ENCODE data around the gene PTDSS2. TPM values are rescaled to one million over a fixed set of nuclear protein-coding genes. Genes with fewer than 3 reads are reported as not detected.
A peak's percentile ranks its signal among the peaks of the same experiment; 100 is the strongest.

PTDSS2 gene
- total and polyA plus RNA-seq, 7 donors, result 4.8 to 76.2 (median 30.1) TPM

GRCh38 chr11:444396-445144 lies 5.5 kb upstream of the PTDSS2 start:
- DNase-seq, result no peak
- H3K27ac ChIP-seq, result no peak overlapping the region
- no peaks in the 10 kb centered on the region for H3K9me3 ChIP-seq
- H3K27me3 ChIP-seq, result peaks cover 17 to 52% (median 33%) of the 10 kb centered on the region in 3 donors
- intact Hi-C loops (cut with DNase I), result loop anchor here (5.0 kb wide), 2 partner anchors 87 to 137 kb away; partner anchors contain the start of gene IFITM2
- no peak overlapping the region for H3K4me3 ChIP-seq
- no peaks in the 10 kb centered on the region for H3K36me3 ChIP-seq
- TF ChIP-seq EP300 (IDR thresholded peaks at IDR 0.05) (no peak), POLR2AphosphoS5 (IDR thresholded peaks at IDR 0.05) (no peak), POLR2A (IDR thresholded peaks at IDR 0.05) (peak in 1 of 2 donors; percentile 30)
- WGBS, 2 donors, result 19 to 42% methylated on average over 12 of the region's 12 CpGs
- H3K4me1 ChIP-seq, result peaks cover 0 to 18% (median 15%) of the 10 kb centered on the region in 4 donors

GRCh38 chr11:445765-446588 lies 4.1 kb upstream of the PTDSS2 start:
- TF ChIP-seq EP300 (IDR thresholded peaks at IDR 0.05) (no peak), POLR2A (IDR thresholded peaks at IDR 0.05) (no peak), POLR2AphosphoS5 (IDR thresholded peaks at IDR 0.05) (no peak), CTCF (IDR thresholded peaks at IDR 0.05) (no peak)
- Histone ChIP-seq H3K4me3 (no peak overlapping the region), H3K27ac (no peak overlapping the region), H3K4me1 (peaks cover 0 to 26% (median 19%) of the 10 kb centered on the region in 4 donors), H3K36me3 (no peaks in the 10 kb centered on the region), H3K9me3 (no peaks in the 10 kb centered on the region), H3K27me3 (peaks cover 16 to 39% (median 19%) of the 10 kb centered on the region in 3 donors)
- 20 to 65% methylated on average over 20 of the region's 20 CpGs for WGBS, 2 donors
- intact Hi-C loops (cut with DNase I), result loop anchor here (5.0 kb wide), 2 partner anchors 89 to 139 kb away; partner anchors contain the start of gene IFITM2
- DNase-seq, result no peak

- no peaks in the 10 kb centered on the region for H3K9me3 ChIP-seq
- no peak for TF ChIP-seq EP300 (IDR thresholded peaks at IDR 0.05)
- TF ChIP-seq POLR2AphosphoS5 (IDR thresholded peaks at IDR 0.05), result no peak
- TF ChIP-seq POLR2A (IDR thresholded peaks at IDR 0.05), result no peak
- TF ChIP-seq CTCF (IDR thresholded peaks at IDR 0.05), result no peak
- peaks cover 7 to 30% (median 9%) of the 10 kb centered on the region in 3 donors for H3K27me3 ChIP-seq
- H3K4me1 ChIP-seq, result peaks cover 0 to 35% (median 28%) of the 10 kb centered on the region in 4 donors
- H3K4me3 ChIP-seq, result no peak overlapping the region
- no peaks in the 10 kb centered on the region for H3K36me3 ChIP-seq
- intact Hi-C loops (cut with DNase I), result loop anchor here (5.0 kb wide), 2 partner anchors 90 to 140 kb away; partner anchors contain the start of gene IFITM2
- H3K27ac ChIP-seq, result no peak overlapping the region
- WGBS, 2 donors, result 42 to 71% methylated on average over 7 of the region's 7 CpGs
- DNase-seq, result no peak
Observed at GRCh38 chr11:446891-447290, 3.2 kb upstream of the PTDSS2 start.

- H3K9me3 ChIP-seq, result no peaks in the 10 kb centered on the region
- H3K4me3 ChIP-seq, result peak overlapping the region; percentile 49 to 62 (median 62)
- WGBS, 2 donors, result 1 to 4% methylated on average over 55 of the region's 55 CpGs
- H3K27ac ChIP-seq, result peak overlapping the region; percentile 91 to 94 (median 93)
- peak; percentile 97 for DNase-seq
- peaks cover 0 to 11% (median 0%) of the 10 kb centered on the region in 4 donors for H3K36me3 ChIP-seq
- TF ChIP-seq POLR2A (IDR thresholded peaks at IDR 0.05) (peak; percentile 79 to 82), CTCF (IDR thresholded peaks at IDR 0.05) (peak; percentile 61 to 94 (median 80)), POLR2AphosphoS5 (IDR thresholded peaks at IDR 0.05) (peak; percentile 94 to 96 (median 95)), EP300 (IDR thresholded peaks at IDR 0.05) (peak in 1 of 4 donors; percentile 19)
- intact Hi-C loops (cut with DNase I), result loop anchor here (1.0 to 5.0 kb wide), 5 partner anchors 42 to 239 kb away; partner anchors contain the start of genes IFITM2 and RNH1
- peaks cover 0 to 39% (median 33%) of the 10 kb centered on the region in 4 donors for H3K4me1 ChIP-seq
- peaks cover 0 to 17% (median 0%) of the 10 kb centered on the region in 3 donors for H3K27me3 ChIP-seq
Observed at GRCh38 chr11:447923-448731, 2.0 kb upstream of the PTDSS2 start.
